GM21360 (cell line): ENCODE measurements around the gene COL1A1.

Experiments used
- ATAC-seq: cut with Tn5 transposase; IDR thresholded peaks from one replicate; pipeline ENCODE4 v1.9.1; 2021; ENCODE audit warnings: mild to moderate bottlenecking, moderate library complexity; ENCODE audit not compliant: unreplicated experiment

Gene COL1A1

GRCh38 chr17:50144355-50144754, 57.1 kb downstream of the COL1A1 start:
- no peak for ATAC-seq

GRCh38 chr17:50143461-50144176, 57.8 kb downstream of the COL1A1 start:
- ATAC-seq: no peak

- ATAC-seq: no peak
These were observed 59.7 kb downstream of the COL1A1 start for GRCh38 chr17:50141745-50142110.

- ATAC-seq: no peak
These were observed 60.2 kb downstream of the COL1A1 start for GRCh38 chr17:50141026-50141744.

GRCh38 chr17:50139950-50140885, 61.2 kb downstream of the COL1A1 start:
- no peak for ATAC-seq

GRCh38 chr17:50139185-50139783, 62.1 kb downstream of the COL1A1 start:
- ATAC-seq: no peak

GRCh38 chr17:50137042-50137441, 64.4 kb downstream of the COL1A1 start:
- ATAC-seq: no peak

GRCh38 chr17:50136096-50136687, 65.2 kb downstream of the COL1A1 start:
- ATAC-seq: no peak

- ATAC-seq: no peak
These were observed 65.9 kb downstream of the COL1A1 start for GRCh38 chr17:50135316-50136095.

- ATAC-seq: no peak
These were observed 67.0 kb downstream of the COL1A1 start for GRCh38 chr17:50134206-50135110.

- no peak for ATAC-seq
These were observed 67.7 kb downstream of the COL1A1 start for GRCh38 chr17:50133769-50134099.
